Gastrocnemius medialis (tissue), 4 donors: ENCODE data around the gene ZC3H12D.

Source experiments
- CTCF ChIP-seq, 5 experiments: fragments of 450-650 bp in 3 of 5; fragments of 200-600 bp in 2 of 5; sonication (generic) in 2 of 5; IDR thresholded peaks in 4 of 5; conservative IDR thresholded peaks in 1 of 5; 1 replicate in 4 of 5; 2 replicates in 1 of 5; pipeline ENCODE4 v1.5.1; 2016 to 2019; ENCODE audit warnings: antibody characterized with exemption in 5 of 5, mild to moderate bottlenecking in 3 of 5, moderate library complexity in 3 of 5
- POLR2A ChIP-seq, 2 donors: fragments of 450-650 bp; IDR thresholded peaks; one replicate each; pipeline ENCODE4 v1.6.1; 2017; ENCODE audit warnings: antibody characterized with exemption in 2 of 2, mild to moderate bottlenecking in 2 of 2, moderate library complexity in 2 of 2

- TF ChIP-seq CTCF (IDR thresholded peaks at IDR 0.05 in 4 of 5, conservative IDR thresholded peaks at IDR 0.05 in 1 of 5) (no peak), POLR2A (IDR thresholded peaks at IDR 0.05) (no peak)
Measured at GRCh38 chr6:149435919-149436586, 48.8 kb downstream of the ZC3H12D start.
